ENCODE data around the gene CDC42. TPM values are rescaled to one million over a fixed set of nuclear protein-coding genes. Genes with fewer than 3 reads are reported as not detected.
"Not testable (repeated sequence)": the region's sequence is repeated elsewhere in the genome, so short reads cannot be mapped to it uniquely, and the experiment has no call there.

Gene CDC42
- total RNA-seq, 1 donor from 2014 or later, result 216 TPM

- DNase-seq (ENCODE audit: extremely low spot score, unreplicated experiment), result no peak
- no peaks in the 10 kb centered on the region for H3K9me3 Mint-ChIP-seq (ENCODE audit: unreplicated experiment)
- no peak for TF ChIP-seq CTCF (IDR thresholded peaks at IDR 0.05)
- no peaks in the 10 kb centered on the region for H3K27me3 Mint-ChIP-seq (ENCODE audit: unreplicated experiment)
- peaks cover 46% of the 10 kb centered on the region for H3K4me1 Mint-ChIP-seq (ENCODE audit: unreplicated experiment)
- H3K36me3 Mint-ChIP-seq (ENCODE audit: unreplicated experiment), result peaks cover 48% of the 10 kb centered on the region
- H3K27ac Mint-ChIP-seq (ENCODE audit: unreplicated experiment), result peak overlapping the region; percentile 46
- H3K4me3 Mint-ChIP-seq (ENCODE audit: unreplicated experiment), result no peak overlapping the region
Observed at GRCh38 chr1:22090867-22091266, 38.4 kb downstream of the CDC42 start.

DNA sequence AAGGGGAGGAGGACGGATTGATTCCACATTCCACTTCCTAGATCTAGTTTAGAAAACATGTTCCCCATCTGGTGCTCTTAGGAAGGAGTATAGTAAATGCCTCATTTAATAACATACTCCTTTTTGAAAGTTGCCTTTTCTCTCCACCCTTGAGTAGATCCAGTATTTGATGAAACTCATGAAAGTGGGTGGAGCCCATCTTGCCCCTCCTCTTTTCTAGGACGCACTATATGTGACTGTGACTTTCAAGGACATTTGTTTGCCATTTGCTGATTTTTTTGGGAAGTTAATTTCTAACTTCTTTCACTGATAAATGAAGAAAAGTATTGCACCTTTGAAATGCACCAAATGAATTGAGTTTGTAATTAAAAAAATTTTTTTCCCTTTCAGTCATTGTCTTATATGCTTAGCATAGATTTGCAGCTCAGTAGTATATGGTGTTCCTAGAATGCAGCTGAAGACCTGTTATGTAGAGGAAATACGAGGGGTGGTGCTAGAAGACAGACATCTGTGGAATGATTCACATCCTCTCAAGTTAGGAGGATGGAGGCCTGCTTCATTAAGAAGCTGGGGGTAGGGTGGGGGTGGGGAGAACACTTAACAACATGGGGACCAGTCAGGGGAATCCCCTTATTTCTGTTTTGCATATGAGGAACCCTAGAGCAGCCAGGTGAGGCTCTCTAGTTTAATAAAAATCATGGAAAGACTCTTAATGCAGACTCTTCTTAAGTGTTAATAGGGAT is 39.7 kb downstream of the CDC42 start:
- not testable (repeated sequence) for H3K4me3 Mint-ChIP-seq (ENCODE audit: unreplicated experiment)
- H3K4me1 Mint-ChIP-seq (ENCODE audit: unreplicated experiment), result peaks cover 45% of the 10 kb centered on the region

DNA sequence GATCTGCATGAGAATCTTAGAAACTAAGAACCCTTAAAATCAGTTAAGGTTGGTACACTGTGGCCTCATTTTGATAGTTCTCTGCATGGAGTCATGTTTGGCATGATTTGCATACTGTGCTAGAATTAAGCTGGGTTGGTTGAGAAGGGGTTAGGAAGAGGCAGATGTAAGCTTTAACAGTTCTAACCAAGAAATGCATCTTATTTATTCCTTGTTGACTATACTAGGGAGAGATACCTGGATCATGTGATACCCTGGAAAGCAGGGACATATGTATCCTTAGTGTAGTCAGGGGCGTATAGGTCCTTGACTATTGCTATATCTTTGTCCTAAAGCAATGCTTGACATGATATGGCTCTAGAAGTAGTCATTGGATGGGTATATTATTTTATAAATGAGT is 41.0 kb downstream of the CDC42 start:
- H3K36me3 Mint-ChIP-seq (ENCODE audit: unreplicated experiment), result peaks cover 40% of the 10 kb centered on the region
- no peak for TF ChIP-seq CTCF (IDR thresholded peaks at IDR 0.05)
- H3K4me3 Mint-ChIP-seq (ENCODE audit: unreplicated experiment), result no peak overlapping the region
- no peak for DNase-seq (ENCODE audit: extremely low spot score, unreplicated experiment)
- peaks cover 37% of the 10 kb centered on the region for H3K4me1 Mint-ChIP-seq (ENCODE audit: unreplicated experiment)
- H3K27me3 Mint-ChIP-seq (ENCODE audit: unreplicated experiment), result no peaks in the 10 kb centered on the region
- H3K27ac Mint-ChIP-seq (ENCODE audit: unreplicated experiment), result no peak overlapping the region
- H3K9me3 Mint-ChIP-seq (ENCODE audit: unreplicated experiment), result no peaks in the 10 kb centered on the region

More for the DNA sequence above, 39.7 kb downstream of the CDC42 start:
- not testable (repeated sequence) for H3K27ac Mint-ChIP-seq (ENCODE audit: unreplicated experiment); H3K27me3 Mint-ChIP-seq (ENCODE audit: unreplicated experiment); H3K9me3 Mint-ChIP-seq (ENCODE audit: unreplicated experiment); DNase-seq (ENCODE audit: extremely low spot score, unreplicated experiment)
- H3K36me3 Mint-ChIP-seq (ENCODE audit: unreplicated experiment), result peaks cover 41% of the 10 kb centered on the region

DNA sequence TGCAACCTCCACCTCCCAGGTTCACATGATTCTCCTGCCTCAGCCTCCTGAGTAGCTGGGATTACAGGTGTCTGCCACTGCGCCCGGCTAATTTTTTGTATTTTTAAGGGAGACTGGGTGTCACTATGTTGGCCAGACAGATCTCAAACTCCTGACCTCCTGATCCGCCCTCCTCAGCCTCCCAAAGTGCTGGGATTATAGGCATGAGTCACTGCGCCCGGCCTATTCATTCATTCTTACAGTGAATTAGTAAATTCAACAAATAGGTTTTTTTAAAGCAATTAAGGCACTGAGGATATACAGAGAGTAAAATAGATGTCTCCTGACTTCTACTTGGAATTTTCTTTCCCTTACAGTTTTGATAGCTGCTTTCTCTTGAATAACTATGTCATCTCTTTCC is 43.5 kb downstream of the CDC42 start:
- no peak for DNase-seq (ENCODE audit: extremely low spot score, unreplicated experiment)
- Mint-ChIP-seq H3K36me3 (ENCODE audit: unreplicated experiment) (peaks cover 38% of the 10 kb centered on the region), H3K27ac (ENCODE audit: unreplicated experiment) (peak overlapping the region; percentile 34), H3K4me3 (ENCODE audit: unreplicated experiment) (no peak overlapping the region), H3K27me3 (ENCODE audit: unreplicated experiment) (no peaks in the 10 kb centered on the region), H3K4me1 (ENCODE audit: unreplicated experiment) (peaks cover 13% of the 10 kb centered on the region), H3K9me3 (ENCODE audit: unreplicated experiment) (no peaks in the 10 kb centered on the region)
- TF ChIP-seq CTCF (IDR thresholded peaks at IDR 0.05), result no peak

- DNase-seq (ENCODE audit: extremely low spot score, unreplicated experiment), result no peak
- no peak overlapping the region for H3K4me3 Mint-ChIP-seq (ENCODE audit: unreplicated experiment)
- H3K27me3 Mint-ChIP-seq (ENCODE audit: unreplicated experiment), result no peaks in the 10 kb centered on the region
- TF ChIP-seq CTCF (IDR thresholded peaks at IDR 0.05), result no peak
- H3K9me3 Mint-ChIP-seq (ENCODE audit: unreplicated experiment), result no peaks in the 10 kb centered on the region
- H3K4me1 Mint-ChIP-seq (ENCODE audit: unreplicated experiment), result peaks cover 9% of the 10 kb centered on the region
- H3K36me3 Mint-ChIP-seq (ENCODE audit: unreplicated experiment), result peaks cover 34% of the 10 kb centered on the region
- no peak overlapping the region for H3K27ac Mint-ChIP-seq (ENCODE audit: unreplicated experiment)
Observed at GRCh38 chr1:22096463-22096862, 44.0 kb downstream of the CDC42 start.
